OCI-LY1 (cell line): ENCODE data around the gene MARCHF7.
"Not testable (repeated sequence)": the region's sequence is repeated elsewhere in the genome, so short reads cannot be mapped to it uniquely, and the experiment has no call there.

Experiments
- H2AFZ ChIP-seq: fragments of 200-600 bp; sonication (generic), shearing (Covaris generic); 2 replicates; pipeline ENCODE4 v1.6.0; 2014; ENCODE audit warnings: antibody characterized with exemption, mild to moderate bottlenecking, low read length
- H3F3A ChIP-seq: fragments of 200-600 bp; sonication (generic), shearing (Covaris generic); 2 replicates; pipeline ENCODE4 v1.6.0; 2014; ENCODE audit warnings: mild to moderate bottlenecking, antibody characterized with exemption, low read length, moderate library complexity; ENCODE audit not compliant: insufficient read depth
- H3K27ac ChIP-seq: fragments of 200-600 bp; sonication (generic); 2 replicates; pipeline ENCODE4 v1.5.1; 2014; ENCODE audit warnings: low read length, mixed run types, mild to moderate bottlenecking, low read depth; ENCODE audit not compliant: poor library complexity, severe bottlenecking
- H3K27me3 ChIP-seq: fragments of 200-600 bp; sonication (generic); 2 replicates; pipeline ENCODE4 v1.6.0; 2014; ENCODE audit warnings: antibody characterized with exemption, mild to moderate bottlenecking, low read length, moderate library complexity; ENCODE audit not compliant: insufficient read depth
- H3K36me3 ChIP-seq: fragments of 200-600 bp; sonication (generic); 2 replicates; pipeline ENCODE4 v1.6.1; 2014; ENCODE audit warnings: mild to moderate bottlenecking, antibody characterized with exemption, low read length, moderate library complexity, mixed read lengths; ENCODE audit not compliant: insufficient read depth
- H3K4me1 ChIP-seq: fragments of 200-600 bp; sonication (generic); 2 replicates; pipeline ENCODE4 v1.5.1; 2014; ENCODE audit warnings: mild to moderate bottlenecking, low read length, moderate library complexity; ENCODE audit not compliant: insufficient read depth, severe bottlenecking
- H3K4me2 ChIP-seq: fragments of 200-600 bp; sonication (generic), shearing (Covaris generic); 2 replicates; pipeline ENCODE4 v1.6.1; 2014; ENCODE audit warnings: low read length
- H3K4me3 ChIP-seq: fragments of 200-600 bp; sonication (generic); 2 replicates; pipeline ENCODE4 v1.5.1; 2014; ENCODE audit warnings: low read length, low read depth, mild to moderate bottlenecking, mixed read lengths; ENCODE audit not compliant: poor library complexity, severe bottlenecking
- H3K79me2 ChIP-seq: fragments of 200-600 bp; shearing (Covaris generic); 2 replicates; pipeline ENCODE4 v1.6.1; 2016; ENCODE audit warnings: mixed run types, low read length, mixed read lengths; ENCODE audit not compliant: insufficient read depth
- H3K9ac ChIP-seq: fragments of 200-600 bp; sonication (generic), shearing (Covaris generic); 2 replicates; pipeline ENCODE4 v1.6.1; 2014; ENCODE audit warnings: mild to moderate bottlenecking, low read length, mixed read lengths
- H3K9me2 ChIP-seq: fragments of 200-600 bp; sonication (generic), shearing (Covaris generic); 2 replicates; pipeline ENCODE4 v1.6.1; 2014; ENCODE audit warnings: low read depth, mild to moderate bottlenecking, low read length, mixed read lengths
- H3K9me3 ChIP-seq: fragments of 200-600 bp; shearing (Covaris generic); 2 replicates; pipeline ENCODE4 v1.6.1; 2014; ENCODE audit warnings: low read length, mixed read lengths
- H4K20me1 ChIP-seq: fragments of 200-600 bp; sonication (generic), shearing (Covaris generic); 2 replicates; pipeline ENCODE4 v1.6.0; 2016; ENCODE audit warnings: mild to moderate bottlenecking, low read length; ENCODE audit not compliant: insufficient read depth
- EZH2 ChIP-seq: fragments of 200-600 bp; sonication (generic), shearing (Covaris generic); IDR thresholded peaks from 2 replicates; pipeline ENCODE4 v1.8.0; 2017; ENCODE audit warnings: borderline replicate concordance, mixed run types, mild to moderate bottlenecking, antibody characterized with exemption, low read length, moderate library complexity, mixed read lengths
- TF ChIP-seq, protein P1 (sequence below): fragments of 200-600 bp; sonication (generic), shearing (Covaris generic); IDR thresholded peaks from 2 replicates; pipeline ENCODE4 v1.5.1; 2017; ENCODE audit warnings: mild to moderate bottlenecking, antibody characterized with exemption, low read length, moderate library complexity, mixed read lengths

The MARCHF7 gene

DNA sequence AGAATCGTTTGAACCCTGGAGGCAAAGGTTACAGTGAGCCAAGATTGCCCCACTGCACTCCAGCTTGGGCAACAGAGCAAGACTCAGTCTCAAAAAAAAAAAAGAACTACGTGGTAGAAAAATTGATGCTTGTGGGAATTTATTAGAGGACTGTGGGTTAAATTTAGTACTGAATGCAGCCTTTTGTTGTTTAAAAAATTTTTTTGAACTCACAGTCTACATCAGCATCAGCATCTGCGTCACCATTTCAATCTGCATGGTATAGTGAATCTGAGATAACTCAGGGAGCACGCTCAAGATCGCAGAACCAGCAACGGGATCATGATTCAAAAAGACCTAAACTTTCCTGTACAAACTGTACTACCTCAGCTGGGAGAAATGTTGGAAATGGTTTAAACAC lies 30.5 kb downstream of the MARCHF7 start:
- no peak overlapping the region for H2AFZ ChIP-seq
- H4K20me1 ChIP-seq, result no peaks in the 10 kb centered on the region
- no peak overlapping the region for H3K4me2 ChIP-seq
- H3F3A ChIP-seq, result no peaks in the 10 kb centered on the region
- no peaks in the 10 kb centered on the region for H3K27me3 ChIP-seq
- no peaks in the 10 kb centered on the region for H3K9me2 ChIP-seq
- no peak overlapping the region for H3K4me3 ChIP-seq
- H3K36me3 ChIP-seq, result peaks cover 86% of the 10 kb centered on the region
- H3K27ac ChIP-seq, result no peak overlapping the region
- no peaks in the 10 kb centered on the region for H3K4me1 ChIP-seq
- no peaks in the 10 kb centered on the region for H3K9me3 ChIP-seq
- H3K9ac ChIP-seq, result no peak overlapping the region
- H3K79me2 ChIP-seq, result peaks cover 16% of the 10 kb centered on the region
- TF ChIP-seq, protein P1, sequence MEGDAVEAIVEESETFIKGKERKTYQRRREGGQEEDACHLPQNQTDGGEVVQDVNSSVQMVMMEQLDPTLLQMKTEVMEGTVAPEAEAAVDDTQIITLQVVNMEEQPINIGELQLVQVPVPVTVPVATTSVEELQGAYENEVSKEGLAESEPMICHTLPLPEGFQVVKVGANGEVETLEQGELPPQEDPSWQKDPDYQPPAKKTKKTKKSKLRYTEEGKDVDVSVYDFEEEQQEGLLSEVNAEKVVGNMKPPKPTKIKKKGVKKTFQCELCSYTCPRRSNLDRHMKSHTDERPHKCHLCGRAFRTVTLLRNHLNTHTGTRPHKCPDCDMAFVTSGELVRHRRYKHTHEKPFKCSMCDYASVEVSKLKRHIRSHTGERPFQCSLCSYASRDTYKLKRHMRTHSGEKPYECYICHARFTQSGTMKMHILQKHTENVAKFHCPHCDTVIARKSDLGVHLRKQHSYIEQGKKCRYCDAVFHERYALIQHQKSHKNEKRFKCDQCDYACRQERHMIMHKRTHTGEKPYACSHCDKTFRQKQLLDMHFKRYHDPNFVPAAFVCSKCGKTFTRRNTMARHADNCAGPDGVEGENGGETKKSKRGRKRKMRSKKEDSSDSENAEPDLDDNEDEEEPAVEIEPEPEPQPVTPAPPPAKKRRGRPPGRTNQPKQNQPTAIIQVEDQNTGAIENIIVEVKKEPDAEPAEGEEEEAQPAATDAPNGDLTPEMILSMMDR, result no peak
- no peak for TF ChIP-seq EZH2

DNA sequence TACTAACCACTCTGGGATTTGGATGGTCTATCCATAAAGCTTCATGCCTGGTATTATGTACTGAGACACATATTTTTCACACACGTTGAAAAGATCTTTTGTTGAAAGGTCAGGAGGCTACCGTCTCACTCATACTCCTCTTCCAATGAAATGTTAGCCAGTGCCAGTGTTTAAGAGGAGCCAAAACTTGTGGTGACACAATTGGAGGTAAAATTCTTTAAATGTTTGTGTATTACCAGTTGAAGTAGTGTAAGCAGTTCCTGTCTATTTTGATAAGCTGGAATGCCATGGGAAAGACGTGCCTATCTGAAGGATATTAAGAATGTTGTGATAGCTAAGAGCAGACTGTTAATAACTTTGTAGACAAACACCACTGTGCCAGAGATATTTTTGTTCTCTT lies 32.1 kb downstream of the MARCHF7 start:
- TF ChIP-seq, protein P1, result no peak
- TF ChIP-seq EZH2, result no peak
- H2AFZ ChIP-seq, result no peak overlapping the region
- no peaks in the 10 kb centered on the region for H3F3A ChIP-seq
- H3K36me3 ChIP-seq, result peaks cover 86% of the 10 kb centered on the region
- H3K9me3 ChIP-seq, result no peaks in the 10 kb centered on the region
- H3K9me2 ChIP-seq, result no peaks in the 10 kb centered on the region
- no peak overlapping the region for H3K4me2 ChIP-seq
- no peaks in the 10 kb centered on the region for H3K4me1 ChIP-seq
- H3K79me2 ChIP-seq, result peaks cover 14% of the 10 kb centered on the region
- H3K27me3 ChIP-seq, result no peaks in the 10 kb centered on the region
- H3K27ac ChIP-seq, result no peak overlapping the region
- H3K9ac ChIP-seq, result no peak overlapping the region
- no peaks in the 10 kb centered on the region for H4K20me1 ChIP-seq
- H3K4me3 ChIP-seq, result no peak overlapping the region

DNA sequence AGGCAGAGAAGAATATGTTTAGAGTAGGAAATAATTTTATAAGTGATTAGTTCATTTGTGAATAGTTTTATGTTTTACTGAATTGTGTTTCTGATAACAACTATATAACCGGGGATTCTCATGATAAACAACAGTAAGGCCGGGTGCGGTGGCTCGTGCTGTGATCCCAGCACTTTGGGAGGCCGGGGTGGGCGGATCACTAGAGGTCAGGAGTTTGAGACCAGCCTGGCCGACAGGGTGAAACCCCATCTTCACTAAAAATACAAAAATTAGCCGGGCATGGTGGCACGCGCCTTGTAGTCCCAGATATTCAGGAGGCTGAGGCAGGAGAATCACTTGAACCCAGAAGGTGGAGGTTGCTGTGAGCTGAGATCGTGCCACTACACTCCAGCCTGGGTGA lies 32.9 kb downstream of the MARCHF7 start:
- H3K4me1 ChIP-seq, H3K9me3 ChIP-seq, H3K27ac ChIP-seq, H3K9me2 ChIP-seq, H3K27me3 ChIP-seq, H3K9ac ChIP-seq, H3K4me3 ChIP-seq, H2AFZ ChIP-seq, H3F3A ChIP-seq, H4K20me1 ChIP-seq, H3K4me2 ChIP-seq, H3K79me2 ChIP-seq: not testable (repeated sequence)
- H3K36me3 ChIP-seq, result peaks cover 84% of the 10 kb centered on the region

DNA sequence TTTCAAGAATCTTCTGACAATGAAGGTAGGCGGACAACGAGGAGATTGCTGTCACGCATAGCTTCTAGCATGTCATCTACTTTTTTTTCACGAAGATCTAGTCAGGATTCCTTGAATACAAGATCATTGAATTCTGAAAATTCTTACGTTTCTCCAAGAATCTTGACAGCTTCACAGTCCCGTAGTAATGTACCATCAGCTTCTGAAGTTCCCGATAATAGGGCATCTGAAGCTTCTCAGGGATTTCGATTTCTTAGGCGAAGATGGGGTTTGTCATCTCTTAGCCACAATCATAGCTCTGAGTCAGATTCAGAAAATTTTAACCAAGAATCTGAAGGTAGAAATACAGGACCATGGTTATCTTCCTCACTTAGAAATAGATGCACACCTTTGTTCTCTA lies 35.8 kb downstream of the MARCHF7 start:
- no peaks in the 10 kb centered on the region for H3K4me1 ChIP-seq
- no peaks in the 10 kb centered on the region for H3K27me3 ChIP-seq
- no peak overlapping the region for H3K9ac ChIP-seq
- H3K79me2 ChIP-seq, result peaks cover 5% of the 10 kb centered on the region; the same call in 1 of the 2 replicates
- no peaks in the 10 kb centered on the region for H3K9me2 ChIP-seq
- H3K36me3 ChIP-seq, result peaks cover 90% of the 10 kb centered on the region
- H3K4me2 ChIP-seq, result no peak overlapping the region
- no peak overlapping the region for H3K4me3 ChIP-seq
- H3K9me3 ChIP-seq, result no peaks in the 10 kb centered on the region
- no peak overlapping the region for H3K27ac ChIP-seq
- no peaks in the 10 kb centered on the region for H4K20me1 ChIP-seq
- H2AFZ ChIP-seq, result no peak overlapping the region
- TF ChIP-seq, protein P1, result no peak
- TF ChIP-seq EZH2, result no peak
- H3F3A ChIP-seq, result no peaks in the 10 kb centered on the region
